HG02885 (cell line): ENCODE data around the gene THADA.

ENCODE experiments used
- ATAC-seq: cut with Tn5 transposase; IDR thresholded peaks from one replicate; pipeline ENCODE4 v1.9.1; 2021; ENCODE audit warnings: mild to moderate bottlenecking; ENCODE audit not compliant: unreplicated experiment, poor library complexity

The THADA gene

GRCh38 chr2:43372416-43373081 is 223.3 kb downstream of the THADA start:
- no peak for ATAC-seq

- no peak for ATAC-seq
Observed at GRCh38 chr2:43370705-43371104, 225.1 kb downstream of the THADA start.

DNA sequence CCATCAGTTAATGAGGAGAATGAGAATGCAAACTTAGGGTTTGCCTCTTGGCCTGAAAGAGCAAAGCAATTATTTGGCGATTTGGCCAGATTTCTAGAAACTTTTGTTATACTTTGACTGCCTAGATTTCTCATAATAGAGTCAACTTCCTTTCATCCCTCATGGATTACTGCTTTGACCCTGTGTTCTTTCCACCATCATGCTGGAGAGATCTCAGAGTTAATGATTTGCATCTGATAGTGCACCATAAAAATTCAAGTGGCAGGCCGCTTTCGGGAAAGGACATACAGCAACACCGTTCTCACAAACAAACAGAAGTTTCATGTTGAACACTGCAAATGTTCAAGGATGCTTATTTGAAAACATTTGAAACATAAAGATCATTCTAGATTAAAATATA is 225.7 kb downstream of the THADA start:
- no peak for ATAC-seq

- ATAC-seq = no peak
Observed at GRCh38 chr2:43368483-43369385, 227.1 kb downstream of the THADA start.

- ATAC-seq = no peak
Observed at GRCh38 chr2:43367012-43367782, 228.6 kb downstream of the THADA start.

DNA sequence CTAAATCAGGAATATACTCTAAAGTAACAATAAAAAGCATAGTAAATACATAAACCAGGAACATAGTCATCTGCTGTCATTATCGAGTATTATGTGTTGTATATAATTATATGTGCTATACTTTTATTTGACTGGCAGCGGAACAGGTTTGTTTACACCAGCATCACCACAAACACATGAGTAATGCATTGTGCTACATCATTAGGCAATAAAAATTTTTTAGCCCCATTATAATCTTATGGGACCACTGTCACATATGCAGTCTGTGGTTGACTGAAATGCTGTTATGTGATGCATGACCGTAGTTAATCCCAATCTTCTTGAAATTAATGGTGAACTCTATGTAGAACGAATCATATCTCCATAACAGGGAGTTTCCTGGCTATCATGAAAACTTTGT is 232.7 kb downstream of the THADA start:
- no peak for ATAC-seq

DNA sequence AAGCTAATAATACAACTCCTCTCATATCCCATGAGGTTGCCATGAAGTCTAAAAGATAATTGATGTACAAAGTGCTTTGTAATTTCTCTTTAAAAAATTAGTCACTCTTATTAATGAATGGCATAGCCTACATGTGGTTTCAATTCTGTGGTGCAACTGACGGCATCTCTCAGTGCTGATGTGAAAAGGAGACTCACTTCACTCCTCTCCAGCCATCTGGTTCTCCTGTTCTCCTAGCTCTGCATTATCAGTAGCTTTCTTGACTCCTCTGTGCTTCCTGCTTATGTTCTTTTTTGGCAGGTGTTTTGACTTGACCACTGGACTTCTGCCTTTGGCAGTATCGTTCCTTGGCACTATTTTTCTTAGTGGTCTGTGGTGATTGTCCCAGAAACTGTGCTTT is 234.6 kb downstream of the THADA start:
- no peak for ATAC-seq

DNA sequence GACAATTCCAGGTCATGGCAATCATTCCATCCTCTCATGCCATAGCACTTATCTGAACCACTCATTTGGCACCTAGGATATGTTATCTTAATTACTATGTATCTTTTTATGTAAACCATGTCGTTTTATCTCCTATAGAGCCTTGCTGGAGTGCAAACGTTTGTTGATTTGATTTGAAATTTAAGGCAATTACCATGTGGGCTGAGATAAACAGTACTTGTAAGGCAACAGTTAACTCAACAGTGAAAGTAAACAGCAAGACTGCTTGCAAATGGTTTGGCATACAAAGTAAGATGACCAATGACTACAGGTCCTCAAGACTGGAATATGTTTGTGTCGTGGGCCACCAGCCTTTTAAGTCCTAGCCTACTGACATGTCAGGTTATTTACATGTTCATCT is 235.7 kb downstream of the THADA start:
- no peak for ATAC-seq

GRCh38 chr2:43358410-43359201 is 237.2 kb downstream of the THADA start:
- ATAC-seq = no peak

DNA sequence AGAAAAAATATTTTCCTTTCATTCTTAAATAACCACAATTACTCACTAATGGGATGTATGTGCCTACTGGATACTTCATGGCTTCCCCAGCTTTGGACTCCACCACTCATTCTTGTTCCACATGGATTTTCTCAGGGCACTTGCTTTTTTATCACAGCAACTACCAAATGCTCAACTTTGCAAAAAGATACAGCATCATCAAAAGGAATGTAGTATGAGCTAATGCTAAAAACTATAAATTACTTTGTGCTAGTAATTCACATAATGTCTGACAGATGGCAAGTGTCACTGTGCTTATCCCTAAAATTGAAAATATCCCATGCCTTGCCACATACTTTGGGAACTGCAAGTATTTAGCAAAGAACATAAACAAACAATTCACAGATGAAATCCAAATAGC is 239.1 kb downstream of the THADA start:
- no peak for ATAC-seq

DNA sequence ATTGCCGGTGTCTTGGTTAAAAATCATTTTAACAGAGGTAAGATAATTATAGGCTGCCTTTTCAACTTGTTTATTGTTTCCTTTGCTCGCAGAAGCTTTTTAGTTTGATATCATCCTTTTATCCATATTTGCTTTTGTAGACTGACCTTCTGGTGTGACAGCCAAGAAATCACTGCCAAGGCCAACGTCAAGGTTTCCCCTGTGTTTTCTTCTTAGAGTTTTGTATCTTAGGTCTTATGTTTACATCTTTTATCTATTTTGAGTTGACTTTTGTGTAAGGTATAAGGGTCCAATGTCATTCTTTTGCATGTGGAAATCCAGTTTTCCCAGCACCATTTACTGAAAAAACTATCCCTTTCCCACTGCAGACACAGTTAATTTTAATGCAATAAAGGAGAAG is 240.4 kb downstream of the THADA start:
- no peak for ATAC-seq

DNA sequence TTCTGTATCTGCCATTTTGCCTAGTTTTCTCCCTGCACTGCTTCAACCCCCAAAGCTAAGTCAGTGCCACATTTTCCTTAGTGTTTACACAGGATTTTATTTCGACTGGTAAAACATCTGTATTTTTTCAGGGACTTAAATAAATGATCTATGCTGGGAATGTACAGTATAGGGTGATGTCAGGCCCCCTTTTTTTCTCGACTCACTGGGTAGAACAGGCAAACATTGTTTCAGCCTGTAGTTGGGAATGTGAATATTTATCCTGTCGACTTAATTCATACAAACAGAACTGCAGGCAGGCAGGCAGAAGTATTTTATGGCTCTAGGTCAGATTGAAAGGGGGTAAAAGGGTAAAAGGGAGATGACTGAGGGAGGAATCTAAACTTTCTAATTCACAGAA is 245.9 kb downstream of the THADA start:
- no peak for ATAC-seq

DNA sequence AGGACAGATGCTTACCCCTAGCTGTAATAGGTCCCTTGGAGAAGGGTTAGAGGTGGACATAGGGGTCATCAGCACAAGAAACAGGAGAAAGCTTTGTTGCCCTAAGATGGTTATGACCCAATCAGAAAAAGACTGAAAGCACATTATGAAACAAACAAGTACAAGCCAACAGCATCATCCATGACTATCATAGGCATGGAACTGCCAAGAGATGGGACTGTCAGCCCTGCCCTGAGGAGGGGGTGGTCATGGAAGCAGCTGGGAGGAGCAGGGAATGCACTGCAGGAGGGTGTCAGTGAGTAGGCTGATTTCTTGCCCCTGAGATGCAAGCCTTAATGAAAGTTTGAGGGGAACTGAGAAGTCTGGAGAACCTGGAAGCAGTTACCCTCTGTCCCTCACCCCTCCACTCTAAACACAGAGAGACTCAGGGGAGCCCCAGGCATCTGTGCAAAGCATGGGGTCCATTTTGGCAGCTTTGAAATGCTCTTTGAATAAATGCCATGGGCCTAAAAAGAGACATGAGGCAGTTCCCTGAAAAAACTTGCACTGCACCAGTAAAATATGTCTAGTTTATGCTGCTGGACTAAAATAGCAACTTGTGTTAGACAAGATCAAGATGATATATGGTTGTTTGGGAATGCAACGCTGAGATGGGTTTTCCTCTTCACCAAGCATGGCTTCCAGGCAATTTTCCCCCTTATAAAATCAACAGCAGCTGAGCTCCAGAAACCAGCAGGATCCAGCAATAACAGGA is 246.8 kb downstream of the THADA start:
- no peak for ATAC-seq

- no peak for ATAC-seq
Observed at GRCh38 chr2:43347746-43348145, 248.1 kb downstream of the THADA start.

DNA sequence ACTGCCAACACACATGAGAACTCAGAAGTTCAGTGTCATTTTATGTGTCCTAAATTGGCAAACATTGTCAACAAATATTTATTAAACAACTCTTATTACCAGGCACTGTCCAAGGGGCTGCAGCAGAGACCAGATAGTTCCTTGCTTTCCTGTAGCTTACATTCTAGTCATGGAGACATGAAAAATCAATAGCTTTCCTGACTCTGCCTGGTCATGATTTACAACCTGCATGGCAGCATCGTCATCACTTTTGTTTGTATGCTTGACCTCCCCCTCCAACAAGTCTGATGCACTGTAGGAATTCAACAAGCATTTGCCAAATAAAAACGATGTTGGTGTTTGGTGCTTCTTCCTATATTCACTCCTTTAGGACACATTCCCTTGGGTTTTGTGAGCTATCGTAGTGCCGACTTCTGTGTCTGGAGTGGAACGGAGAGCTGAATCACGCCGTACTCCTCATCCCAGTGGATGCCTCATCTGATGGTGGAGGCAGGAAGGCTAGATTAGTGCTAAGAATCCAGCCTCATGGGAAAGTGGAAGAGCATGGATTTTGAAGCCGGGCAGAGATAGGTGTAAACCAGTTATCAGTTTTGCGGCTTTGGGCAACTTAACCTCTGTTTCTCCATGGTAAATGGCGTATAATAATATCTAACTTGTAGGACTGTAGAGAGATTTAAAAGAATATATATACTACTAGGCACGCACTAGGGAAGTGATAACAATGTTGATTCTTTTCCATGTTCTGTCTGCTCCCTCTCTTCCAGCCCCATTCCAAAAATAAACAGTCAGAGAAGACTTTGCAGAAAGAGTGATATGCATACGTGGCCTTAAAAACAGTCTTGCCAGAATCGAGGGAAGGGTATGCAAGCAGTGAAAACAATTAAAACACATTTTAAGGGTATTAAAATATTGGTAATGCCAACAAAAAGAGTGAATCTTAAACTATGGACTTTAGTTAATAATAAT is 249.0 kb downstream of the THADA start:
- ATAC-seq = no peak

- ATAC-seq = no peak
Observed at GRCh38 chr2:43345872-43346271, 250.0 kb downstream of the THADA start.

DNA sequence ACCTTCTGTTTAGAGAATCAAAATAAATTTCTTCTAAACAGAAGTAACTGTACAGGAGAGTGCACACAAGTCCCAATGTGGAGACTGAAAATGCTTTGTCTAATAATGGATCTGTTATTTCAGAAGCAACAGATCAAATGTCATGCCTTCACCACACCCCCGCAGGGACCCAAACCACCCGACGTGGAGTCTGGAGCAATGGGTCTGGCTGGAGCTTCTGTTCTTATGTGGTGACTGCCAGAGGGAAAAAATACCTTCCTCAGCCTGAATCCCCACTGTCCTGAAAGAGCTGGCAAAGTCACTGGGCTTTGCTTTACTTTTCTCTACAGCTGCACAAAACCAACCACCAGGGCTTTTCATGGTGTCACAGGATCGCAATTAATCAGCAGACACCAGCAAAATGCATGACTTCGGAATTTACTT is 250.4 kb downstream of the THADA start:
- ATAC-seq = no peak

- ATAC-seq = no peak
Observed at GRCh38 chr2:43344868-43345373, 250.9 kb downstream of the THADA start.
